Eye (tissue), 1 donor: ENCODE data around the gene CDH12.
"Not testable (repeated sequence)": the region's sequence is repeated elsewhere in the genome, so short reads cannot be mapped to it uniquely, and the experiment has no call there.

Source experiments
- DNase-seq: peaks from one replicate; pipeline ENCODE4 v3.0.0-alpha.2; 2015

The CDH12 gene

DNA sequence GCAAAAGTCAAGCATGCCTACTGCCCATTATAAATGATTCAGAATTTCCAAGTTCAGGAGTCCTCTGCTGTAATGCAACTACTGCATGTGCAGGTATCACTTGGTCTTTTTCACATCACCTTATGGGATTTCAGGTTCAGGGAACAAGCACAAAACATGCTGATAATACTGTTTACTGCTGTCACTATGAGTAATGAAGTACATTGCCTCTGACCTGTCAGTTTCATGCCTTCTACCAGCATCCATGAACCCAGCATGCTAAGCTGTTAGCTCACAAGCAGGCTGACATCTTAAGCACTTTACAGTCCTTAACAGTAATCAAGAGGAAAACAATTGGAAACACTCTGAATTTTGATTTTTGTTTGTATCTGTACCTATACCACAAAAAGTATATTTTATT is 743.8 kb downstream of the CDH12 start:
- DNase-seq: peak; percentile 10

DNA sequence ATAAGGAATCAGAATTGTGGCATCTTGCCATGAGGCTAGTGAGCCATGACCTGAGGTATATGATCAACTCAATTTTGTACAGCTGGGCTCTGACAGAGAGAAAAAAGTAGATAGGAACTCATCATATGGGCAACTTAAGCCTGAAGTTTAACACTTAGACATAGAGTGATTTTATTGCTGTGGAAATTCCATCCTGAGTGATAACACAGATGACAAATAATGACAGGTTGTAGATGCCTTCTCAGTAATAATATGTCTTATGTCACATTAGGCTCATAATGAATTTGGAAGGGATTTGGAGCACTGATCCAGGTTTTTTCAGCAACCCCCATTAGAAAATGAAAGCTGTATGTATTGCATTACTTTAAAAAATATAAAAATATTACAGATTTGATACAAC is 744.6 kb downstream of the CDH12 start:
- DNase-seq: no peak

DNA sequence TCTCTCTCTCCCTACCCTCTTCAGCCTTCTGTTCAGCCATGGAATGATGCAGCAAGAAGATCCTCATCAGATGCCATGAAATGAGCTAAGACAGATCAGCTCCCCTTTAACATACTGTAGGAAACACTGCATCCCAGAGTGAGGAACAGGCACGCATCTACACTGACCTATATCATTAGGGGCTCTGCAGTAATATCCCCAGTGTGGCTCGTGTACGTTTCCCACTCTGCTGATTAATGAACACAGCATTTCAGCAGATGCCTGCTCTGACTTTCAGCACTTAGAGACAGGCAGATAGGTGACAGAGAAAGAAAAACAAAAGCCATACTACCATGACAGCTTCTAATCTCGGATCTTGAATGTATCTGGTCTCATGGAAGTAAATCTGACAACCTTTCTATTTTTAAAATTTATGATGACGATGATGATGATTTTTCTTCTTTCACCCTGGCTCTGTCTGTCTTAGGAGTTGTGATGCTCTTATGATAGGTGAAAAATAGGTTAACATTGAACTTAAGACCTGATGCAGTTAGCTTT is 750.3 kb downstream of the CDH12 start:
- peak; percentile 53 for DNase-seq

DNA sequence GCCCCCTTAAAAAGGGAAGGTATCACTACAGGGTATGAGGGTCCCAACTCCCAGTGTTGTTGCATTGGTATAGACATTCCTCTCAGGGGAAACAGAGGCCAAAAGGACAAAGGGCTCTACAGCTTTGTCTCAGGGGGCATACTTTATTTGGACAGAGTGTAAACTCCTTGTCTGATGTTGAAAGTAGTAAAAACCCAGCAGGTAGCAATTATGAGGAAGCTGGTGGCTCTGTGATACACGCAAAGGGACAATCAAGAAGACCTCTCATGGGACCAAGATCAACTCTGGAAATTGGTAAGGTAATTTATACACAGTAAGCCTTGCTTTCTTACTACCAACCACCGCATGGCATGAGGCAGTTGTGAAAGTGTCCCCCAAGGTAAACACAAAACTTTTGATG is 764.6 kb downstream of the CDH12 start:
- no peak for DNase-seq

DNA sequence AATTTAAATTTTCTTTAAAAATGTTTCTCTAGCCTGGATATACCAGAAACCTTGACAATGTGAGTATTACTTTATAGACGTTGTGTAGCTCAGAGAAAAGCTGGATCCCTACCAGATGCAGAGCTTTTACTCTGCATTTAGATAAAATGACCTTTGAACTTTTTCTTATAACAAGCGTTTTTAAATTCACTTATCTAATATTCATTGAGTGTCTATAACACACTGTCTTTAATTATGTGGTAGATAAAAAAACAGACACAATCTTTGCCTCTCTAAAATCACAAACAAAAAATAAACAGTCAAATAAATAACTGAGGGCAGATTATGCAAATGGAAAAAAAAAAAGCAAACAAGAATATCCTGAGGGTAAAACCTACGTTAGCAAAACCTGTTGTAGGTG is 773.6 kb downstream of the CDH12 start:
- no peak for DNase-seq

DNA sequence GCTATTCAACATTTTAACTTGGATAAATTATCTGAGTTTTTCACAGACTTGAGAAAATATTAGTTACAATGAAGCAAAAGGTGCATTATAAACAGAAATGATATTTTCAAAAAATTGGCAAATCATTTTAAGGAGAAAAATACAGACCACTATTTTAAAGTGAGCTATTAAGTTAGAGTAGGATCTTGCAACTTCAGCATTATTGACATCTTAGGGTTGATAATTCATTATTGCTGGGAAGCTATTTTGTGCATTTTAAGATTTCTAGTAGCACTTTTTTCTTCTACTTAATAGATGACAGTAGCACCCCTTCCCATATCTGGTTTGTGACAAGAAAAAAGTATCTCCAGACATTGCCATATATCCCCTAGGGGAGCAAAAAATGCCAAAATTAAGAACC is 774.1 kb downstream of the CDH12 start:
- no peak for DNase-seq

DNA sequence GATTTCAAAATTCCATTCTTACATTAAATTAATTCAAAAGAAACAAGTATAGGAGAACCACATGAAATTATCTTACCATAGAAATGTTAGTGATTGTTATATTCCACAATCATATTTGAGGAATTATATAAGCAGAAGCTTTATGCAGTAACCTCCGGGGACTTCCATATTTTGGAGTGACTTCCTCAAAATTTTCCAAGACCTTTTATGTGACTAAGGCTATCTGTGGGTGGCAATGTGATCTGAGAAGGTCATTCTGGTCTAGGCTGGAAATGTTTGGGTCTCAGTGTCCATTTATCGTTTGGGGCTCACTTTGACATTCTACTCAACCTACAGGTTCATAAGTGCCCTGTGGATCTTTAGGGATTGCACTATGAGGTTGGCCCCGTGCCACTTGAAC is 776.6 kb downstream of the CDH12 start:
- DNase-seq: no peak

DNA sequence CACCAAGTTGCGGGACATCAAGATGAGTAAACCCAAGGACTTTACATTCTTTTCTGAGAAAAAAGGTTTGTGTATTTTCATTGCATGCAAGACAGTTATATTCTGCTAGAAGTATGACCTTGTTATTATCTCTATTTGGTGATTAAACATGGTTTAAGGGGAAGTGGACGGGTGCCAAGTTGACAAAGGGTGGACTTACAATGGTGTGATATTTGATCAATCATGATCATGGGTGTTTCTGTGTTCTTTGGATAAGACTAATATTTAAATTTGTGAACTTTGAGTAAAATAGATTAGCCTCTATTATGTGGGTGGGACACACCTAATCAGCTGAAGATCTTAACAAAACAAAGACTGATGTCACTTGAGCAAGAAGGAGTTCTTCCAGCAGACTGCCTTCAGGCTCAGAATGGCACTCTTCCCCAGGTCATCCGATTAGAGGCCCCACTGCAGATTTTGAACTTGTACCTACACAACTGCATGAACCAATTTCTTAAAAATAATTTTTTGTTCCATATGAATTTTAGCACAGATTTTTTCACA is 782.9 kb downstream of the CDH12 start:
- DNase-seq: no peak

DNA sequence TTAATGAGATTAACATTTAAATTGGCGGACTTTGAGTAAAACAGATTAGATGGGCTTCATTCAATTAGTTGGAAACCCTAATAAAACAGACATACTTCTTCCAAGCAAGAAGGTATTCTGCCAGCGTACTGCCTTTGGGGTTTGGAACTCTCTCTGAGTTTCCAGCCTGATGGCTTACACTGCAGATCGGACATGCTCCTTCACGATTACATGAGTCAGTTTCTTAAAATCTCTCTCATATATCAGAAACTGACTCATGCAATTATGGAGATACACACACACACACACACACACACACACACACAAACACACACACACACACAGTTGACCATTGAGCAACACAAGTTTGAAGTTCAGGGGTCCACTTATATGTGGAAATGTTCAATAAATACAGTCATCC is 789.4 kb downstream of the CDH12 start:
- DNase-seq: no peak

DNA sequence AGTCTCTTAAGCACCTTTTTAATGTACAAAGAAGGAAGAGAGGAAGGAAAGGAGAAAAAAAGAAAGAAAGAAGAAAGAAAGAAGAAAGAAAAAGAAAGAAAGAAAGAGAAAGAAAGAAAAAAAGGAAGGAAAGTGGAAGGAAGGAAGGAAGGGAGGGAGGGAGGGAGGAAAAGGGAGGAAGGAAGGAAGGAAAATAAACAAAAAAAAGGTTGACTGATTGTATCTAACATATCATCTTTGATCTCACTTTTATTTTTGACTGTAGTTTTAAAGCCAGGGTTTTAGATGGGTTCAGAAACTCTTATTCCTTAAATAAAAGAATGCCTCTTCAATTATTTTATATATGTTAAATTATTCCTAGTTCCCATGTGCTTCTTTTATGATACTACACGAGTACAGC is 794.5 kb downstream of the CDH12 start:
- no peak for DNase-seq

DNA sequence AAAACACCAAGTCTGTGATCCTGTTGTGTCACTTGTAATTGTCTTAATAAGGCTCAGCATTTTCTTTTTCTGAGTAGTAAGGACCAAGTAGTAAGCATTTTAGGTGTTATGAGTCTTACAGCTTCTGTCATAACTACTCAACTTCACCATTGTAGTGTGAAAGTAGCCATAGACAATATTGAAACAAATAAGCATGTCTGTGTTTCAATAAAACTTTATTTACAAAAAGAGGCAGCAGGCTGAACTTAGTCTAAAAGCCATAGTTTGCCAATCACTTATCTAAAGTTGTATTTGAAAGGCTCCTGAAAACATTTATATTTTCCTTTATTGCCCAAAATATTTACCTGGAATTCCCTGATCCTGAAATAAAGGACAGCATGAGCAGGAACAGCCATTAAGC is 796.1 kb downstream of the CDH12 start:
- DNase-seq: no peak

DNA sequence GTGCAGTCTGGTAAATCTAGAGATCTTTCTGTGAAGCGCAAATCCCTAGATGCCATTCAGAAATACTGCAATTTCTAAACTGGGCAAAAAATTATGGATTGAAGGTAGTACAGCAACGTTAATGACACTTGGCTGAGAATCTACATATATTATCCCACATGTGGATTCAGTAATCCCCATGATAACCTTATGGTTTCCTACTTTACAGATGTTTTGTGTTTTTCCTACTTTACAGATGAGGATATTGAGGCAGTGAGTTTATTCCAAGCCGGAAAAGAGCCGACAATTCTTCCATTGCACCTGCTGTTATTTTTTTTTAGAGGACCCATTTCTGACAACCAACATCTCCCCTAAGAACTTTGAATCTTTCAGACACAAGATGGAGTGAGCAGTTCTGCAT is 796.5 kb downstream of the CDH12 start:
- no peak for DNase-seq

DNA sequence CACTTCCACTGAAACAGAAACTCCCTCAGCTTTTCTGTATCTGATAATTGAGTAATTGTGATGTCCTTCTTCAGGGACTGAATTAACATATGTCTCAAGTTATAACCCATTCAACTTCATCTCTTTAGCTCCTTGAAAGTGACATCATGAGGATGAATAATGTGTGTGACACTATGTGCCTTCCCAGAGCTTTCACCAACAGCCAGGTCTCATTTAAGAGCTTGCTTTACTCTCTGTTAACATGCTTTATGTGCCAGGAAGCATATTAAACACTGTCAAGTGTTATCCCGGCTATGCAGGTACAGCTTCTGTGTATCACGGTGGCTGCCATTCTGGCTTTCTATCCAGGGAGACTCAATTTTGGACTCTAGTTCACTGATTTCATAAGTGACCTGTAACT is 799.9 kb downstream of the CDH12 start:
- DNase-seq: peak; percentile 47

DNA sequence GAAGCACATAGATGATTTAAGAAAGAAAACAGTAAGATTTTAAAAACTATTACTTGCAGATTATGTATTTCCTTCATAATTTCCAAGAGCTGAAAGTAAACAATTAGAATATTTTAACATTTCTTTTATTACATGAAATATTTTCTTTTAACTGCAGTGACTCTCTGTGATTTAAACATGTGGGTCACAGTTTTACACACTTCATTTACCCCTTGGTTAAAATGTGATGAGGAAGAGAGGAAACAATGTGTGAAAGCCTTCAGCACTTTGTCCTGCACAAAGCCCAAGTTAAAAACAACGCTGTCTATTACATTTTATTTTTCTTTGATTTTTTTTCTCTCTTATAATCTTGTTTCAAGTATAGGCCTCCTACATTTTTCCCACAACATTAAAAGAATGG is 801.3 kb downstream of the CDH12 start:
- no peak for DNase-seq

DNA sequence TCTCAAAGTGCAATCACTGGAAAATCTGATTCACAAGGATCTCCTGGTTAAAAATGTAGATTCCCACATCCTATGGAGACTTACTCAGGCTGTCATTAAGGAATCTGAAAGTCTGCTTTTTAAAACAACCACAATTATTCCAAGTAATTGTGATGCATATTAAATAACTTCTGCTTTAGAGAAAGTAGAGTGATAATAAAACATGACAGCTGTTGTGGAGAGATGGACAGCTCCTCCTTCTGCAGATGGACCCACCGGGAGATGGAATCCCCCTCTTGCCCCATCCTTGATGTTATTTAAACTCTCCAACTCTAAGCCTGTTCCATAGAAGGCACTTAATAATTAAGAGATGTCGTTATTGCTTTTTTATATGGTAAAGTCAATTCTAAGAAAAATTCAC is 802.2 kb downstream of the CDH12 start:
- peak; percentile 60 for DNase-seq

DNA sequence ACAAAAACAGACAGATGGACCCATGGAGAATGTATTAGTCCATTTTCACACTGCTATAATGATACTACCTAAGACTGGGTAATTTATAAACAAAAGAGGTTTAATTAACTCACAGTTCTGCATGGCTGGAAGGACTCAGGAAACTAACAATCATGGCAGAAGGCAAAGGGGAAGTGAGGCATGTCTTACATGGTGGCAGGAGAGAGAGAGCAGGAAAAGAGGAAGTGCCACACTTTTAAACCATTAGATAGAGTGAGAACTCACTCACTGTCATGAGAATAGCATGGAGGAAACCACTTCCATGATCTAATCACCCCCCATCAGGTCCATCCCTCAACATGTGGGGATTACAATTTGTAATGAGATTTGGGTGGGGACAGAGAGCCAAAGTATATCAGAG is 808.9 kb downstream of the CDH12 start:
- DNase-seq: no peak

DNA sequence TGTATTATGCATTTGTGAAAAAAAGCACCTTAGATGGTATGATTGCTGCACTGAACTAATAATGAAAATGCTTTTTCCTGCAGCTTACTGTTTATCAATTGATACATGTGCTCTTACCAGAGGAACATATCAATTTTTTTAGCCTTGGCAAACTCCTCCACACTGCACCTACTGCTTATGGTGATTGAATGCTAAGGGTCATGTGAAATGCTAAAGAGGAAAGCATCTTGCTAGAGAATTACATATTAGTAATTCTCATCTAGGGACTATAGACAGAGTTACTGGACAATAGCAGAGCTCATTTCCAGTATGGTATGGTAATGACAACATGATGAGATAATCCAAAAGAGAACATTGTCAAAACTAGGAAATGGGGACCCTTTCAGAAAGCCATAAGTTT is 817.1 kb downstream of the CDH12 start:
- DNase-seq: no peak

DNA sequence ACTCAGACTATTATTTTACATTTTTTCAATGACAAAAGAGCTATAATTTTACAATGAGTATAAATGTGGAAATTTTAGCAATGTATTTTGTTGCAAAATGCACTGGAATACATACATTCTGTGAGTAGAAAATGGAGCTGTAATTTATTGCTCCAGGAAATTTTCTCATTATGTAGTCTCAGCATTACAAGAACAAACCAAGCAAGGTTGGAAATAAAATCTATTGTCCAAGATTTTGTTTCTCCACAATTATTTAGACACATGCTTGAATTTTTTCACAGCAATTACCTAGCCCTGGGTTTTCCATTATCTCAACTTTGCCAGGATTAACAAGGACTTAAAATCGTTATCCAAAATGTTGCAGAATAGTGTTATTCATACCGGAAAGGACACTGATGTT is 820.1 kb downstream of the CDH12 start:
- no peak for DNase-seq

DNA sequence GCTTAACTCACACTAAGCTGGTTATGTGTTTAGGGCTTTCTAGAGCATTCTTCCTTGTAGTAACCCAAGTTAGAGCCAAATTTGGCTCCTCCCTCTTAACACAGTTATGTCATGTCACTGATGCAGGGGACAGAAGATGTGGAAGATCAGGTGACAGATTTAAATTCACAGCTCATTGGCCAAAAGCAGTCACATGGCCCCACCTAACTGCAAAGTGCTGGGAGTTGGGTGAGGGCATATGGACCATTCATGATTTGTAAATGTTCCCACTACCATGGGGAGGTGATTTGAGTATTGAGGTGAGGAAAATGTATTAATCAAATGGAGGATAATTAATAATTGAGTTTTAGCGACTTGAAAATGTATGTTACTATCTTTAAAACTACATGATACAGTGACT is 829.4 kb downstream of the CDH12 start:
- no peak for DNase-seq

DNA sequence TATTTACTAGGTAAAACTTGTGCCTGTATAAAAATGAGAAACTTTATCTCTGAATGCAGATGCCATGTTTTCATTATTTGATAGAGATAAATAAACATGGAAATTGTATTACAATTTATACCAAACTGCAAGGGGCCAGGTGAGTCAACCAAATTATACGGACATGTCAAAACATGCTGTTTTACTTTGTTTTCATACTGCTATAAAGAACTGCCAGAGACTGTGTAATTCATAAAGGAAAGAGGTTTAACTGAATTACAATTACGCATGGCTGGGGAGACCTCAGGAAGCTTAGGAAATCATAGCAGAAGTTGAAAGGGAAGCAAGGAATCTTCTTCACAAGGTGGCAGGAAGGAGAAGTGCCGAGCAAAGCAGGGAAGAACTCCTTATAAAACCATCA is 840.3 kb downstream of the CDH12 start:
- DNase-seq: not testable (repeated sequence)

DNA sequence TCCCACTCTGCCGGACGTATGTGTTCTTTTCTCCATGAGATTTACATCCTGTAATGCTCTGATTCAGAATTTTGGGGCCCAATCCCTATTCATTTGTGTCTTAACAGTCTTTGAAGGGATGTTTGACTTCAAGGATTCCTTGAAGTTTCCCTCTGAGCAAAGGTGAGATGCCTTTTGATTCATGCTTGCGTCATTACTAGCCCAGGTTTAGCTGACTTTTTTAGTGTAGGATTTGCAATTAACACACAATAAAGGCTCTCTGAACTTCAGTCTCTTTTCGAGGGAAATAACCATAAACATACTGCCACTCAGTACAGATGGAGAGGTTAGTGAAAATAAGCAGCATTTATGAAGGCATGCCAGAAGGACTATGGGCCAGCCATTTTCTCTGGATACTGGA is 842.3 kb downstream of the CDH12 start:
- not testable (repeated sequence) for DNase-seq

DNA sequence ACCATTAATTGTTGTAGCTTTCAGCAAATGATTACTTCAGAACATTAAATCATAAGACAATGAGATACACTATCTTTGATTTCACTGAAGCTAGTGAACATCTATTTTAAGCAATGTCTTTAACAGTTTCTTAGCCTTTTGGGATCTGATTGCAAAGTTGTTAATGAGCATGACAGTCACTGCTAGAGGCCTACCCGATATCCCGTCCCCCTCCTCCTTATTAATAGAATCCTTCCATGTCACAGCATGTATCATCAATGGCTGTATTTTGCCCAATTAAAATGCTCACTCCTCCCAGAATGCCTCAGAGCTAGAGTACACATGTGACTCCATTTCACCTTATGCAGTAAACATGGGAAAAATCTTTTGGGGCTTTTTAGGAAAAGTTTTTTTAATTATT is 852.0 kb downstream of the CDH12 start:
- DNase-seq: not testable (repeated sequence)

DNA sequence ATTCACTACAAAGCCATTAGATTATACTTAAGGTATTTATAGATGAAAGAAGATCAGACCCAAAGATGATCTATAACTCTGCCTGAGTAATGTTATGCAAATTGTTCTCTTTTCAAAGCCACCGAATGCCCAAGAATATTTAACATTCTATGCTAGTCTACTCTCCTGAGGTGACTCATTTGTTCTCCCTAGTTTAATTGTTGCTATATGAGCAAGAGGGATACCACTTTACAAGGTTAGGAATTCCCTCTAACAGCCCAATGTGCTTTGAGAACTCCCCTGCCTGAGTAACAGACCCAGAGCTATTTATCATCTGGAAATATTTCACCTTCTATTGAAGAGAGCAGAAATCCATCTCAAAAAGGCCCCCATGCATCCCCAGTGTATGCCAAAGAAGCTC is 867.3 kb downstream of the CDH12 start:
- not testable (repeated sequence) for DNase-seq

DNA sequence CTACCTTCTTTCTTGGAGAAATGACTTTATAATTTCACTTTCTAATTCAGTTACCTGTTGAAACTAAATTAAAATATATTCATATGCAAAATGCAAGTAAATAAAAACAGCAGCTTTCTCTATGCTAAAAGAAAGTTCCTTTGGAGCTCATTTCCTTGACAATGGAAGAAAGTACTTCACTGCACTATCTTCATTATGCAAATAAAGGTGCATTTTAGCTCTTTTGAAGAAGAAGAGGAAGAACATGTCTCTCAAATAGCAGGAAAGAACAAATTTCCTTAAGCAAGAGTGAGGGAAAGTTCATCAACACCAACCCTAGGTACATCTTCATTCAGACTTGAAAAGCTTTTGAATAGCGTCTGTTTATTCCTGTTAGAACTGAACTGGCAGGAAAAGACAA is 901.6 kb downstream of the CDH12 start:
- DNase-seq: not testable (repeated sequence)

DNA sequence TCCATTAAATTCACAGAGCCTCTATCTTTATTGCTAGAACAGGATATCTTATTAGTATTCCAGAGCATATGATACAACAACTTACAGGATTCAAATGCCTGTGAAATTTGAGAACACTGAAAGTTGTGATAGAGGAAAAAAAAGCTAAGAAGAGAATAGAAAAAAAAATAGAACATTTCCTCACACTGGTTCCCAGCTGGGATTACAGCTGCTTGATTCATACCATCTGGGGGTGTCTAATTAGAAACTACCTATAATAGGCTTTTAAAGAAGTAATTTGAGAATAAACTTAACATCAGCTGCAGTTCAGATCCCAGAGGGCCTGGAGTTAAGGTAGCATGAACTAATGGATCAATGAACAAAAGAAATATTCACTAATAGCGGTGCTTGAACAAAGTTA is 922.0 kb downstream of the CDH12 start:
- DNase-seq: peak; percentile 50
